Measurements from ENCODE around the gene SYNGAP1. TPM values are rescaled to one million over a fixed set of nuclear protein-coding genes. Genes with fewer than 3 reads are reported as not detected.
A peak's percentile ranks its signal among the peaks of the same experiment; 100 is the strongest.
"Not testable (repeated sequence)": the region's sequence is repeated elsewhere in the genome, so short reads cannot be mapped to it uniquely, and the experiment has no call there.

Gene SYNGAP1
- 4.3 and 5.9 TPM in 2 replicates for polyA plus RNA-seq
- 24.0 and 24.1 TPM in 2 replicates for polyA minus RNA-seq

DNA sequence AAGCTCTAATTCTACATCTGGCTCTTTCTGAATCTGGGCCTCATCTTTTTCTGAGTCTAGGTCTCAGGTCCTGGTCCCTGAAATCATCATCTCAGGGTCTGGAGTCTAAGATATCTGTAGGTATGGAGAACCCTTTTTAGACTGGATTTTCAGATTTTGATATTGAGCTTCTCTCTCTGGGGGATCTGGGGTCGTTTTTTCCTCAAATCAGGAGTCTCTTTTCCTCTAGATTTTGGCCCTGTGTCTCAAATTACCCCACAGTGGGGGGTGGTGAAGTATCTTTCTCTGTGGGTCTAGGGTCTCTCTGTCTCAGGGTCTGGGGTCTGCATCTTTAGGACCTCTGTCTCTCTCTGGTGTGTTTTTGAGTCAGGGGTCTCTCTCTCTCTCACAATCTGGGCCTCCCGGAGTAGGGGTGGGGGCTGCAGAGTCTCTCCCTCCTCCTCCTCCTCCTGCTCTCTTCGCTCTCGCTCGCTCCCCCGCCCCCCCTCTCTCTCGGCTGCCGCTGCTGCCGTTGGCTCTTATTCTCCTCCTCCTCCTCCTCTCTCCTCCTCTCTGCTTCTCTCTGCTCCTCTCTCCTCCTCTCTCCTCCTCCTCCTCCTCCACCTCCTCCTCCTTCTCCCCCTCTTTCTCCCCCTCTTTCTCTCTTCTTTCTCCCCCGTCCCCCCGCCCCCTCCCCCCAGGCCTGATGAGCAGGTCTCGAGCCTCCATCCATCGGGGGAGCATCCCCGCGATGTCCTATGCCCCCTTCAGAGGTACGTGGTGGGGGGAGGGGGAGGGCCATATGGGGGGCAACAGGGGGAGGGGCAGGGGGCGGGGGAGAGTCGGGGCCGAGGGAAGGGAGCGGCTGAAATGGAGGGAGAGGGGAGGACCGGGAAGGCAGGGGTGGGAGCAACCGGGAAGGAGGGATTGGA, at the start of gene SYNGAP1:
TSS of gene SYNGAP1 (plus strand) at position 486 of the 911 bp plus-strand sequence. CDS start at position 686, 200 bp downstream.
- Histone ChIP-seq H3K9ac (ENCODE audit: low read length) (peak within 1 kb of the TSS; percentile 93), H3K4me3 (ENCODE audit: low read length) (peak within 1 kb of the TSS; percentile 87), H3K4me2 (ENCODE audit: low read length) (peak within 1 kb of the TSS; percentile 99), H3K27me3 (ENCODE audit: insufficient read depth, low read depth, low read length) (no peaks in the 10 kb centered on the region), H3K9me3 (ENCODE audit: low read length) (no peaks in the 10 kb centered on the region), H3K9me2 (ENCODE audit: insufficient read depth, low read length) (no peaks in the 10 kb centered on the region), H3K27ac (ENCODE audit: low read length) (peak within 1 kb of the TSS; percentile 99), H4K20me1 (ENCODE audit: insufficient read depth) (no peaks in the 10 kb centered on the region), H3K36me3 (ENCODE audit: insufficient read depth, low read length) (peaks cover 4% of the 10 kb centered on the region), H3F3A (ENCODE audit: insufficient read depth, low read length, poor library complexity, severe bottlenecking) (peaks cover 14% of the 10 kb centered on the region), H2AFZ (ENCODE audit: low read depth, low read length) (peak within 1 kb of the TSS; percentile 29), H3K79me2 (replicated peaks; ENCODE audit: insufficient read depth, low read length) (peaks cover 59% of the 10 kb centered on the region)
- TF ChIP-seq, protein P1, sequence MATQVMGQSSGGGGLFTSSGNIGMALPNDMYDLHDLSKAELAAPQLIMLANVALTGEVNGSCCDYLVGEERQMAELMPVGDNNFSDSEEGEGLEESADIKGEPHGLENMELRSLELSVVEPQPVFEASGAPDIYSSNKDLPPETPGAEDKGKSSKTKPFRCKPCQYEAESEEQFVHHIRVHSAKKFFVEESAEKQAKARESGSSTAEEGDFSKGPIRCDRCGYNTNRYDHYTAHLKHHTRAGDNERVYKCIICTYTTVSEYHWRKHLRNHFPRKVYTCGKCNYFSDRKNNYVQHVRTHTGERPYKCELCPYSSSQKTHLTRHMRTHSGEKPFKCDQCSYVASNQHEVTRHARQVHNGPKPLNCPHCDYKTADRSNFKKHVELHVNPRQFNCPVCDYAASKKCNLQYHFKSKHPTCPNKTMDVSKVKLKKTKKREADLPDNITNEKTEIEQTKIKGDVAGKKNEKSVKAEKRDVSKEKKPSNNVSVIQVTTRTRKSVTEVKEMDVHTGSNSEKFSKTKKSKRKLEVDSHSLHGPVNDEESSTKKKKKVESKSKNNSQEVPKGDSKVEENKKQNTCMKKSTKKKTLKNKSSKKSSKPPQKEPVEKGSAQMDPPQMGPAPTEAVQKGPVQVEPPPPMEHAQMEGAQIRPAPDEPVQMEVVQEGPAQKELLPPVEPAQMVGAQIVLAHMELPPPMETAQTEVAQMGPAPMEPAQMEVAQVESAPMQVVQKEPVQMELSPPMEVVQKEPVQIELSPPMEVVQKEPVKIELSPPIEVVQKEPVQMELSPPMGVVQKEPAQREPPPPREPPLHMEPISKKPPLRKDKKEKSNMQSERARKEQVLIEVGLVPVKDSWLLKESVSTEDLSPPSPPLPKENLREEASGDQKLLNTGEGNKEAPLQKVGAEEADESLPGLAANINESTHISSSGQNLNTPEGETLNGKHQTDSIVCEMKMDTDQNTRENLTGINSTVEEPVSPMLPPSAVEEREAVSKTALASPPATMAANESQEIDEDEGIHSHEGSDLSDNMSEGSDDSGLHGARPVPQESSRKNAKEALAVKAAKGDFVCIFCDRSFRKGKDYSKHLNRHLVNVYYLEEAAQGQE (IDR thresholded peaks at IDR 0.05; ENCODE audit: borderline replicate concordance): no peak
- TF ChIP-seq SMC3 (conservative IDR thresholded peaks at IDR 0.05; ENCODE audit: poor library complexity) (no peak), EZH2 (IDR thresholded peaks at IDR 0.05; ENCODE audit: borderline replicate concordance, insufficient read depth, low read length, poor library complexity, severe bottlenecking) (no peak), MXI1 (conservative IDR thresholded peaks at IDR 0.05; ENCODE audit: poor library complexity, severe bottlenecking) (peak; percentile 14), POLR2AphosphoS5 (IDR thresholded peaks at IDR 0.05) (peak; percentile 65), EP300 (conservative IDR thresholded peaks at IDR 0.05; ENCODE audit: poor library complexity, severe bottlenecking) (peak; percentile 39), RAD21 (conservative IDR thresholded peaks at IDR 0.05) (no peak), TAF1 (IDR thresholded peaks at IDR 0.05; ENCODE audit: low read depth) (no peak)
- TF ChIP-seq, protein P2, sequence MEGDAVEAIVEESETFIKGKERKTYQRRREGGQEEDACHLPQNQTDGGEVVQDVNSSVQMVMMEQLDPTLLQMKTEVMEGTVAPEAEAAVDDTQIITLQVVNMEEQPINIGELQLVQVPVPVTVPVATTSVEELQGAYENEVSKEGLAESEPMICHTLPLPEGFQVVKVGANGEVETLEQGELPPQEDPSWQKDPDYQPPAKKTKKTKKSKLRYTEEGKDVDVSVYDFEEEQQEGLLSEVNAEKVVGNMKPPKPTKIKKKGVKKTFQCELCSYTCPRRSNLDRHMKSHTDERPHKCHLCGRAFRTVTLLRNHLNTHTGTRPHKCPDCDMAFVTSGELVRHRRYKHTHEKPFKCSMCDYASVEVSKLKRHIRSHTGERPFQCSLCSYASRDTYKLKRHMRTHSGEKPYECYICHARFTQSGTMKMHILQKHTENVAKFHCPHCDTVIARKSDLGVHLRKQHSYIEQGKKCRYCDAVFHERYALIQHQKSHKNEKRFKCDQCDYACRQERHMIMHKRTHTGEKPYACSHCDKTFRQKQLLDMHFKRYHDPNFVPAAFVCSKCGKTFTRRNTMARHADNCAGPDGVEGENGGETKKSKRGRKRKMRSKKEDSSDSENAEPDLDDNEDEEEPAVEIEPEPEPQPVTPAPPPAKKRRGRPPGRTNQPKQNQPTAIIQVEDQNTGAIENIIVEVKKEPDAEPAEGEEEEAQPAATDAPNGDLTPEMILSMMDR (IDR thresholded peaks at IDR 0.05; ENCODE audit: poor library complexity, severe bottlenecking): no peak

DNA sequence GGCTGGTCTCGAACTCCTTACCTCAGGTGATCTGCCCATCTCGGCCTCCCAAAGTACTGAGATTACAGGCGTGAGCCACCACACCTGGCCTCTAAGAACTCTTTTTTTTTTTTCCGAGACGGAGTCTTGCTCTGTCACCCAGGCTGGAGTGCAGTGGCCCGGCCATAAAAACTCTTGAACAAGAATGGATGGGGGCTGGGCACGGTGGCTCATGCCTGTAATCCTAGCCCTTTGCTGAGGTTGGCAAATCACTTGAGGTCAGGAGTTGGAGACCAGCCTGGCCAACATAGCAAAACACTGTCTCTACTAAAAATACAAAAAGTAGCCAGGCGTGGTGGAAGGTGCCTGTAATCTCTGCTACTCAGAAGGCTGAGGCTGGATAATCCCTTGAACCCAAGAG, 48.0 kb upstream of the SYNGAP1 start:
- H3K9me3 ChIP-seq (ENCODE audit: low read length); H3K27me3 ChIP-seq (ENCODE audit: insufficient read depth, low read depth, low read length); H3K36me3 ChIP-seq (ENCODE audit: insufficient read depth, low read length); H3F3A ChIP-seq (ENCODE audit: insufficient read depth, low read length, poor library complexity, severe bottlenecking); H3K9me2 ChIP-seq (ENCODE audit: insufficient read depth, low read length); H3K4me2 ChIP-seq (ENCODE audit: low read length); H2AFZ ChIP-seq (ENCODE audit: low read depth, low read length); H4K20me1 ChIP-seq (ENCODE audit: insufficient read depth); H3K27ac ChIP-seq (ENCODE audit: low read length); H3K79me2 ChIP-seq (replicated peaks; ENCODE audit: insufficient read depth, low read length); H3K4me3 ChIP-seq (ENCODE audit: low read length); H3K9ac ChIP-seq (ENCODE audit: low read length): not testable (repeated sequence)

All from neural cell (in vitro differentiated cells).